Measurements from ENCODE around the gene TRIM73.
"Not testable (repeated sequence)": the region's sequence is repeated elsewhere in the genome, so short reads cannot be mapped to it uniquely, and the experiment has no call there.

Gene TRIM73

DNA sequence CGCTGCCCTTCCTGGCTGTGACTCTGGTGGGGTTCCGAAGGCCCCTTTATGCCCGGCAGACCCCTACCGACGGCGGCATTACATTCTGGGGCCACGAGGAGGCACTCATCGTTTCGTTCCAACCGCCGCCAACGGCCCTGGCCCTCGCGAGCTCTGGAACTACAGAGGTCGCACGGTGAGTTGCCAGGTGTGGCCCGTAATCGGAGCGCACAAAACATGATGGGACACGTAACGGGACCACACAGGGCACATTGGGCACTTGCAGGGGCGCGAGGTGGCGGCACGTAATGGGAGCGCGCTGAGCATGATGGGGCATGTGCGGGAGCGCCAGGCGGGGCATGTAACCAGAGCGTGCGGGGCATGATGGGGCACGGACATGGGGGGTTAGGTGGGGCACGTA, at the start of gene TRIM73:
Gene TRIM73, plus strand, starts transcription at position 301 of the 400 bp plus-strand sequence. CDS start 3,305 bp downstream, outside the sequence.
- DNase-seq = not testable (repeated sequence)

DNA sequence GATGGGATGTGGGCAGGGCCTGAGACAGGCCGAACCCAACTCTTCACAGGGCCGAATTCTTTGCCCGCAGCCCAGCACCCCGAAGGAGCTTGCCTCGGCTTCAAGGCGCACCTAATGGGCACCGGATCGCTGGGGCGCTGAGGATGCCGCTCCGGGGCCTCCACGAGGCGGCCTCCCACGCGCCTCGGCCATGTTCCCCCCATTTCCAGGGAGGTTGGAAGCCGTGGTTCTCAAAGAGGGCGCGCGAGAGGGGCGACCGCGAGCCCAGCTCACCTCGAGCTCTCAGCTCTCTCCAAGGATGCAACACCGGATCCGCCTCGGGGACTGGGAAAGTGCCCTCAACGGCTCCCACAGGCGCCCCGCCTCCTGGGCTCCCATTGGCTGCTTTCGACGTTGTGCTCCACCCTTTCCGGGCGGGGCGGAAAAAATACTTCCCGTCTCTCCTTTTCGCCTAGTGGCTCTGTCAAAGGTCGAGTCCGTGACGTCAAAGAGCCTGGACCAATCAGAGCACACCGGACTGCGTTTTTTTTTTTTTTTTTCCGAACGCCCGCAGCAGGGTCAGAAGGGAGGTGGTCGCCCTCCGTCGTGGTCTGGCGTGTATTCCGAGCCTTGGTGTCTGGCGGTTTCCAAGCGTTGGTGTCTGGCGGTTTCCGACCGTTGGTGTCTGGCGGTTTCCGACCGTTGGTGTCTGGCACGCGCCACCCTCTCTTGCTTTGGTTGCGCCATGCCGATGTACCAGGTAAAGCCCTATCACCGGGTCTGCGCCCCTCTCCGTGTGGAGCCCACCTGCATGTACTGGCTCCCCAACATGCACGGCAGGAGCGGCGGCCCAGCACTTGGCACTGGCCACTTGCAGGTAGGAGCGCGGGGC, 36.5 kb upstream of the TRIM73 start:
- peak; percentile 24 for DNase-seq

DNA sequence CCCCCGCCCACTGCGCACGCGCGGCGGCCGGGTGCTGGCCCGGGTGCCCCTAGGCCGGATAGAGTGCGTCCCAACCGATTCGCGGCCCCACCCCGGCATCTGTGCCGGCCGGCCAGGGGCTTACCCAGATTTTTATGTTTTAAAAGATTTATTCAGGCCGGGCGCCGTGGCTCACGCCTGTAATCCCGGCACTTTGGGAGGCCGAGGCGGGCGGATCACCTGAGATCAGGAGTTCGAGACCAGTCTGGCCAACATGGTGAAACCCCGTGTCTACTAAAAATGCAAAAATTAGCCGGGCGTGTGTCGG, 35.9 kb upstream of the TRIM73 start:
- not testable (repeated sequence) for DNase-seq

DNA sequence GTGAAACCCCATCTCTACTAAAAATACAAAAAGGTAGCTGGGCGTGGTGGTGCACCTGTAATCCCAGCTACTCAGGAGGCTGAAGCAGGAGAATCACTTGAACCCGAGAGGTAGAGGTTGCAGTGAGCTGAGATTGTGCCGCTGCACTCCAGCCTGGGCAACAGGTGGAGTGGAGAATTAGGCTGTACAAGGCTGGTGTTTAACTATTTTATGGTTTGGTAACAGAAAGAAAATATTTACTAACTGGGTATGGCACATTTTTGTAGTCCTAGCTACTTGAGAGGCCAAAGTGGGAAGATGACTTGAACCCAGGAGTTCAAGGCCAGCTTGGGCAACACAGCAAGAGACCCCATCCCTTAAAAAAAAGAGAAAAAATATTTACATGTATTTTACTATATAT, 31.4 kb upstream of the TRIM73 start:
- not testable (repeated sequence) for DNase-seq

DNA sequence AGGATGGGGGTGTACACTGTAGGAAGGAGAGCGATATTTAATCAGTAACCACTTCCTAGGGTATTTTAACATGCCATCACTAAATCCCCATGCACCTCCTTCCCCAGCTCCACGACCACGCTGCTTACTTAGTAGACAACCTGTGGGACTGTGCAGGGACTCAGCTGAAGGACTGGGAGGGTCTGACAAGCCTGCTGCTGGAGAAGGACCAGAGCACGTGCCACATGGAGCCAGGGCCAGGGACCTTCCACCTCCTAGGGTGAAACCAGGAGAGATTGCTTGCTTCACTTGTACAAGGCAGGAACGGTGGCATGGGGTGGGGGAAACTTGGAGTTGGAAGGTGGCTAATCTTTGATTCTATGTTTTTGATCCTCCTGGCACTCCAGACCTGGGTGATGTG, 28.8 kb upstream of the TRIM73 start:
- not testable (repeated sequence) for DNase-seq

DNA sequence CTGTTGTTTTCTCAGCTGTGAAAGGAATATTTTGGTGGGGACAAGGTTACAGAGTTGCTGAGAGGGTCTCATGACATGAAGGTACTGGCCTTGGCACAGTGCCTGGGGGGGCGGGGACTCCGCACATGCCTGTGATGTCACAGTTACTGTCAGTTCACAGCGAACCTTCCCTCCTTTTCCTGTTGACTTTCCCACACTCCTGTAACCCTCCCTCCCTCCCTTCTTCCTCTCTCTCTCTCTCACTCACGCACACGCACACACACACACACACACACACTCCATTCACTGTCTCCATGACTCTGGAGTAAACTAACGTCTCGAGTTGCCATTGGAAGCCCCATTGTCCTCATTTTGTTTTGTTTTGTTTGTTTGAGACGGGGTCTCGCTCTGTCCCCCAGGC, 28.1 kb upstream of the TRIM73 start:
- not testable (repeated sequence) for DNase-seq

DNA sequence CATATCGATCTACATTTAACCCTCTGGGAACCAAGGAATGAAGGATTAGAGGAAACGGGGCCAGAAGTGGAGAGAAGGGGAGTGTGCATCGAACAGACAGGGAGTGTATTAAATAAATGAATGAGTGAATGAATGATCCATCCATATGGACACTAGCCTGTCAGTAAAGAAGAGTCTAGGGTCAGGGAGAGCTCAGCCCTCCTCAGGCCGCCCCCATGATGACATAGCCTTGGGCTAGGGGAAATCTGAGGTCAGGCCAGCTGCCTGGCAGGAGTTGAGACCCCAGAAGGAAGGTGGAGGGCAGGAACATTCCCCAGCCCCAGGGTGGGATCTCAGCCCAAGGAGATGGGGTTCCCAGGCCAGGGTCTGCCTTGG, 21.3 kb upstream of the TRIM73 start:
- DNase-seq = not testable (repeated sequence)

DNA sequence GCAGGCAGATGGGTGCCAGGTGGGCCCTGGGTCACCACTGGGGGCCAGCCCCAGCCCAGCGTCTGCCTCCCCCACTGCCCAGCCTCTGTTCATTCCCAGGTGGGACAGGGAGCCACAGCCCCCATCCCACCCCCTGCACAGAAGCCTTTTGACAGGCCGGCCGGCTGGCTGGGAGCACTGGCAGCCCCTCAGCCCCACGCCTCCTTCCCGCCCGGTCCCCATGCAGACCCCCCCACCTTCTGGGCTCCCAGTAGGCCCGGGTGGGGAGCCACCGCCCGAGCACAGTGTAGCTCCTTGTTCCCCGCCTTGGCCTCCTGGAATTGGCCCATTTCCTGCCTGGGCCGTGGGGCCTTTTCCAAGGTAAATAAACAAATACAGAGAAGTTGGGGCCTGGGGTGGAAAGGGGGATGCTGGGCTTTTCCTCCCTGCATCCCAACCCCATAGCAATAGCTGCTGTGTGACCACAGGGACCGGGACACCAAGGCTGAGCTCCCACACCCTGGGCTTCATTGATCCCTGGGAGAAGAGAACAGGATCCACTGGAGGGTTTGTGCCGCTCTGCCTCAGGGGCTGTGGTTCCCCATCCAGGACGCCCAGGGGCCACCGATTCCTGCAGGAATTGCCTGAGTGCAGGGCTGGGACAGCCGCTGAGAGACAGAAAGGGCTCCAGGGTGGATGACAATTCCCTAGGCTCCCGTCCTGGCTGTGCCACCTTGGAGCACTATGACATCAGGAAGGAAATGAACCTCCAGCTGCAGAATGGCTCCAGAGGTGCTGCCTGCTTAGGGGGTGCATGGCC, 20.7 kb upstream of the TRIM73 start:
- not testable (repeated sequence) for DNase-seq

DNA sequence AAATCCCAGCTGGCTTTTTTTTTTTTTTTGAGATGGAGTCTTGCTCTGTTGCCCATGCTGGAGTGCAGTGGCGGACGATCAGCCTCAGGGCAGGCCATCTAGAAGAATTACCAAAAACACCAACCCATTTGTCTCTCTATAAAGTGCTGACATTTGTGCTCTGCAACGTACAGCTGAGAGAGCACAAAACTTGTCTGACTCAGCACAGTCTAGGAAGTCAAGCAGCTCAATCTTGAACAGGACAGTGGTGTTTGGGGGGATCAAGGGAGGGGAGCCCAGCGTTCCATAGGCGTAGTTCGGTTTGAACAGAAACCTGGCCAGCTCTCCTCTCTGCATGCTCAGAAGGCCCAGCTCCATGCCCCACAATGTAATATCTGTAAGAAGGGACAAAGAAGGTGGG, 2.2 kb upstream of the TRIM73 start:
- DNase-seq = not testable (repeated sequence)

DNA sequence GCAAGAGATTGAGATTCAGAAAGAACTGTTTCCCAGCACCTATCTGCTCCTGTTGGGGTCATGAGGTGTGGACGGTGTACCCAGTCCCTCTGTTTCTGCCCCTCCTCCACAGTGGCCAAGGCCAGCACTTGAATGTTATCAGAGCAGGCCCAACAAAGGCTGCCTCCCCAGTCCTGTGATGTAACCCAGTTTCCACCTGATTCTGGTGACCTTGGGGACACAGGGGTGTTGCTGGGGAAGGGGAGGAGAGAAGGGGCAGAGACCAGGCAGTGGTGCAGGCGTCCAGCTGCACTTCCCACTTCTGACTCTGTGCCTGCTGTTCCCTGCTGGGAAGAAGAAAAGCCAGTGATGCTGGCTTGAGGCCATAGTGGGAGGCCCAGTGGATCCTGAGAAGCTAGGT, 2.4 kb downstream of the TRIM73 start:
- DNase-seq = not testable (repeated sequence)

DNA sequence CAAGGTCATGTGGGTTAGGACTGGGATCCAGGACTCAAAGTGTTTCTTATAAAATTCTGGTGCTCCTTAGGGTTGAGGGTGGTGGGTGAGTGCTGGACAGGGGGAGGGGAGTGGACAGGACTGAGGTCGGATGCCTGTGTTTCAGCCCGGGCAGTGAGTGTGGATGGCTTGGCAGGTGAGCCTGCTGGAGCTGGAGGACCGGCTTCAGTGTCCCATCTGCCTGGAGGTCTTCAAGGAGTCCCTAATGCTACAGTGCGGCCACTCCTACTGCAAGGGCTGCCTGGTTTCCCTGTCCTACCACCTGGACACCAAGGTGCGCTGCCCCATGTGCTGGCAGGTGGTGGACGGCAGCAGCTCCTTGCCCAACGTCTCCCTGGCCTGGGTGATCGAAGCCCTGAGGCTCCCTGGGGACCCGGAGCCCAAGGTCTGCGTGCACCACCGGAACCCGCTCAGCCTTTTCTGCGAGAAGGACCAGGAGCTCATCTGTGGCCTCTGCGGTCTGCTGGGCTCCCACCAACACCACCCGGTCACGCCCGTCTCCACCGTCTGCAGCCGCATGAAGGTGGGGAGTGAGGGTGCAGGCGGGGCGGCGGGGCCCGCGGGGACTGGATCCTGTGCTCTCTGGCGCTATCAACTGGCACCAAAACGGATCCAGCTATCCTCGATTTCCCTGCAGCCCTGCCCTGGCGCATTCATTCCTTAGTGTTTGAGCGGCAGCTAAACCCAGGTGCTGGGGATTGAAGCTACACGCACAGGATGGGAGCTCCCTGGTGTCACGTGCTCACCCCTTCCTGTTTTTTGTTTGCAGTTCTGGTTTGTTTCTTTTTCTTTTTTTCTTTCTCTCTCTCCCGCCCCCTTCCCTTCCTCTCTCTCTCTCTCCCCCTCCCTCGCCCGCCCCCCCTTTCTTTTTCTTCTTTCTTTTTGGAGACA, 3.6 kb downstream of the TRIM73 start:
- DNase-seq = not testable (repeated sequence)

DNA sequence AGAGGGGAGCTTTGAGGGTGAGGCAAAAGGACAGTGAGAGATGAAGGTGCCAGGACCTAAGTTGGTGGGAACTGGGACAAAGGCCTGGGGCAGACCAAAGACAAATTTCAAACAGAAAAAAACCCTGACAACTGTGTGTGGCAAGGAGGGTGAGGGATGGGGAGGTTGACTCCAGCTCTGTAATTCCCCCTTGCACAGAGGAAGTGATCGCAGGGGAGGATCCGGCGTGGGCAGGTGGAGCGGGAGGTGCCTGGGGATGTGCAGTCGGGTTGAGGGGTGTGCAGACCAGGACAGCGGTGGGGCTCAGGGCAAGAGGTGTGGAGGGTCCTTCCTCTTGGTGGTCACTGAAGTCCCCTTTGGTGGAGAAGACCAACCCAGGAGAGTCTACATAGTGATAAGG, 5.1 kb downstream of the TRIM73 start:
- DNase-seq = not testable (repeated sequence)

DNA sequence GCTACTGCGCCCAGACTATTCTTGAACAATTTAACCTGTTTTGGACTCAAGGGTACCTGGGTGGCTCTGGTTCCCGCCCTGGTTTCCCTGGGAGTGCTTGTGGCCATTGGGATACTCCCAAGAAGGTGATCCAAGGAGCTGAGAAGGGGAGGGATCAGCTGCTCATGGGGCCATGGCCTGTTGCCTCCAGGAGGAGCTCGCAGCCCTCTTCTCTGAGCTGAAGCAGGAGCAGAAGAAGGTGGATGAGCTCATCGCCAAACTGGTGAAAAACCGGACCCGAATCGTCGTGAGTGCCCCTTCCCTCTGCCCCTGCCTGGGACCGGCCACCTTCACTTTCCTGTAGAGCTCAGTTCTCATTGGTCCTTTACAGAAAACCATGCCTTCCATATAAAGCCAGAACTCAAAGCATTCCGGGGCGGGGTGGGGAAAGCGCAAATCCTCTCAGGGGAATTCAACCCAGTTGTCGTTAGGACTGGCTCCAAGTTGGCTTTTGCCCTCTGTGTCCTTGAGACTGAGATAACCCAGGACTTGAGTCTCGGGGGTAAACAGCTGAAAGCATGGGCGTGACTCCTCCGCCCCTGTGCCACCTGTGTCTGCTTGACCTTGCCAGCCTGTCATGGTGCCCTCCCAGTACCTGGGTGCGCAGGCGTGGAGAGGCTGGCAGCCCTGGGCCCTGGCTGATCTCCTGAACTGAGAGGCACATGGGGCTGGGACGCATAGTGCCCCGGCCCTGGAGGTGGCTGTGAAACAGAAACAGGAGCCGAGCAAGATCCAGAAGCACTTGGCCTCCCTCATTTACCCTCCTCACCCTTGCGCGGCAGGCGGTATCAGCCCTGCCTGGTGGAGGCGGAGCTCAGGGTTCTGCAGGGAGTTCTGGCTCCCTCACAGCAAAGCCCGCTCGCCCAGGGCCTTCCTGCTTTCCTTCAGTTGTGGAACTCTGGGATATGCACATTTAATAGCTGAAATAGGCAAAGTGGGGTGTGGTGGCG, 8.3 kb downstream of the TRIM73 start:
- DNase-seq = not testable (repeated sequence)

DNA sequence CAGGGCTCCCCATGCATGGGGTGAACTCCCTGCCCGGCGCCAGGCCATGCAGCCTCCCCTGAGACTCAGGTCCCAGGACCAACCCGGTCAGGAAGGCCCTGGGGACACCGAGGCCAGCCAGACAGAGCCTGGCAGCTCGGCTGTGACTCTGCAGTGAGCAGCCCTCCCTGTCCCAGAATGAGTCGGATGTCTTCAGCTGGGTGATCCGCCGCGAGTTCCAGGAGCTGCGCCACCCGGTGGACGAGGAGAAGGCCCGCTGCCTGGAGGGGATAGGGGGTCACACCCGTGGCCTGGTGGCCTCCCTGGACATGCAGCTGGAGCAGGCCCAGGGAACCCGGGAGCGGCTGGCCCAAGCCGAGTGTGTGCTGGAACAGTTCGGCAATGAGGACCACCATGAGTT, 9.2 kb downstream of the TRIM73 start:
- not testable (repeated sequence) for DNase-seq

DNA sequence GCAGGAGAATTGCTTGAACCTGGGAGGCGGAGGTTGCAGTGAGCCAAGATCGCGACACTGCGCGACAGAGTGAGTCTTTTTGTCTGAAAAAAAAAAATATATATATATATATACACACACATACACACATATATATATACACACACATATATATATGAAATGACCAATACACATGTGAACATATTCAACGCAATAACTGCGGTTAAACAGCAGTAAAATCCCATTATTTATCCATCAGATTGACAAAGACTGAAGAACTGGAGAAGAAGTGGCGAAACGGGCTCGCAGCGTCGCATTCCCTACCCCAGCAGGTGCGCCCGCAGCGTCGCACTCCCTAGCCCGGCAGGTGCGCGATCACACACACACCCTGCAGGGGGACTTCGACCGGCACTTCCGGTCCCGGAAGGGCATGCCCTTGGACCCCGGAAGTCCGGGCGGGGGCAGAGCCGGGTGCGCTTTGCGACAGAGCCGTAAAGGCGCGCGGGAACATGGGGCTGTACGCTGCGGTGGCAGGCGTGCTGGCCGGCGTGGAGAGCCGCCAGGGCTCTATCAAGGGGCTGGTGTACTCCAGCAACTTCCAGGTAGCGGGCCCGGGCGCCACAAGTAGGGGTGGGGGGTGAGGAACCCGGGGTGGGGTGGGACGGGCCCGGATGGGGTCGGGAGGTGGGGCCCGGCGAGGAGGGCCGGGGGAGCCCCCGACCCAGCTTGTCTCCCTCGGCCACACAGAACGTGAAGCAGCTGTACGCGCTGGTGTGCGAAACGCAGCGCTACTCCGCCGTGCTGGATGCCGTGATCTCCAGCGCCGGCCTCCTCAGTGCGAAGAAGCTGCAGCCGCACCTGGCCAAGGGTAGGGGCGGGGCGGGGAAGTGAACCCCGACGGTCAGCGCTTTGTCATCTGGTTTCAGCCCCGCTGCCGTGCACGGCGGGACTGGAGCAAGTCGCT, 14.7 kb downstream of the TRIM73 start:
- DNase-seq = not testable (repeated sequence)

DNA sequence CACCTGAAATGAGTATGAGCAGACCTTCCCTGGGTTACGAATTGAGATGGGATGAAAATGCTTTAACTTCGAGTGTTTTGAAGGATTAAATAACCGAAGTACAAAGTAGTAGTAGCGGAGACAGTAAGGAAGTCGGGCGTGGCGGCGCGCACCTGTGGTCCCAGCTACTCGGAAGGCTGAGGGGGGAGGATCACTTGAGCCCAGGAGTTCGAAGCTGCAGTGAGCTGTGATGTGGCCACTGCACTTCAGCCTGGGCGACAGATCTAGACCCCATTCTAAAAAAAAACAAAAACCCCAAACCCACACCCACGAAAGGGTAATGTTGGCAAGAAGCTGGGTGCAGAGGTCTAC, 15.4 kb downstream of the TRIM73 start:
- not testable (repeated sequence) for DNase-seq

DNA sequence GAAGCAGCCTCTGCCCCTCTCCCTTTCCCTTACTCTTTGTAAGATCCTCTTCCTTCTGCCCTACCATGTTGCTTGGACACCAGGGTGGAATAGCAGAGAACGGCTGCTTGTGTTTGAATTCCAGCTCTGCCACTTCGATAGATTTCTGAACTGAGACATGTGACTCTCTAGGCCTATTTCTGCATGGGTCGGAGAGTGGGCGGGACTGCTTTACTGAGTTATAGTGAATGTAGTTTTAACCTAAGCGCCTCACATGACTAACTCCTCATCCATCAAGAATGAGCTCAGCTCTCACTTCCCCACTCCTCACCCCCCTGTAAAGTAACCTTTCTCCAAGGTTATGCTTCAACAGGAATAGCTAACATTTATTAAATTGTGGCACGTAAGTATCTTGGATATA, 18.8 kb downstream of the TRIM73 start:
- not testable (repeated sequence) for DNase-seq

DNA sequence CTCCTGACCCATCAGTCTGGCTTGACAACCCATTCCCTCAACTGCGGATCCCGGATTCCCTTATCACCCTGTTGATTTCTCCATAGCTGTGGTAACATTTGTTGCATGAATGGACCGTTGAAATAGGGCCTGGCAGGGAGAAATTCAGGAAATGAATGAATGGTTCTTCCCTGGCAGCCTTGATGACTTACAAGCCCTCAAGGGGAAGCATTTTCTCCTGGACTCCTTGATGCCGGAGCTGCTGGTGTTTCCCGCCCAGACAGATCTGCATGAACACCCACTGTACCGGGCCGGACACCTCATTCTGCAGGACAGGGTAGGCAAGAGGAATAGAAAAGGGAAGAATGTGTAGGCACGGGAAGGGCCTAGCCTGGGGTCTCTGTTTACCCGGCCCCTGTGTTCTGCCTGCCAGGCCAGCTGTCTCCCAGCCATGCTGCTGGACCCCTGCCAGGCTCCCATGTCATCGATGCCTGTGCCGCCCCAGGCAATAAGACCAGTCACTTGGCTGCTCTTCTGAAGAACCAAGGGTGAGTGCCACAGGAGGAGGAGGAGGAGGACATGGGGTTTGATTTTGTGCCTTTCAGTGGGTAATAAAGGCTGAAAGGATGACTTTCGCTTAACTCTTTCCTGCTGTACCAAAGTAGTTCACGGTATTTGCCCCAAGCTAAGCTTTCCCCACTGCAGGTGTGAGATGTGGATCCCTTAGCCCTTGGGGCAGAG, 19.4 kb downstream of the TRIM73 start:
- DNase-seq = not testable (repeated sequence)

DNA sequence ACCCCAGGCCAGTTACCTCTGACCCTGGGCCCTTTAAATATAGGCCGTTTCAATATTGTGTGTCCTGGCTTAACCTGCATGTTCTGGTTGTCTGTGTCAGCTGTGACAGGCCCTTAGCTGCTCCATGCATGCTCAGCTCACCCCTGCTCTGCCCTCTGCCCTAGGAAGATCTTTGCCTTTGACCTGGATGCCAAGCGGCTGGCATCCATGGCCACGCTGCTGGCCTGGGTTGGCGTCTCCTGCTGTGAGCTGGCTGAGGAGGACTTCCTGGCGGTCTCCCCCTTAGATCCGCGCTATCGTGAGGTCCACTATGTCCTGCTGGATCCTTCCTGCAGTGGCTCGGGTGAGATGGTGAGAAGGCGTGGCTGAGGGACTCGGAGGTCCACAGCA, 20.0 kb downstream of the TRIM73 start:
- not testable (repeated sequence) for DNase-seq
